Neural progenitor cell (in vitro differentiated cells): ENCODE data around the gene TCF7L1. TPM values are rescaled to one million over a fixed set of nuclear protein-coding genes. Genes with fewer than 3 reads are reported as not detected.
A peak's percentile ranks its signal among the peaks of the same experiment; 100 is the strongest.
"Not testable (repeated sequence)": the region's sequence is repeated elsewhere in the genome, so short reads cannot be mapped to it uniquely, and the experiment has no call there.

ENCODE experiments used
- DNase-seq: peaks from one replicate; pipeline ENCODE4 v3.0.0-alpha.2; 2016; ENCODE audit warnings: low spot score
- H2AFZ ChIP-seq: fragments of 200-600 bp; sonication (generic); replicated peaks from 2 replicates; pipeline ENCODE4 v1.6.1; 2016; ENCODE audit warnings: antibody characterized with exemption
- H3F3A ChIP-seq: fragments of 200-600 bp; sonication (generic); 2 replicates; pipeline ENCODE4 v1.6.1; 2016; ENCODE audit warnings: antibody characterized with exemption, low read depth
- H3K27ac ChIP-seq: fragments of 200-600 bp; sonication (generic); 2 replicates; pipeline ENCODE4 v1.5.1; 2016; ENCODE audit warnings: mild to moderate bottlenecking
- H3K27me3 ChIP-seq: fragments of 200-600 bp; sonication (generic); 2 replicates; pipeline ENCODE4 v1.6.1; 2016; ENCODE audit warnings: mild to moderate bottlenecking, moderate library complexity
- H3K36me3 ChIP-seq: fragments of 200-600 bp; sonication (generic); 2 replicates; pipeline ENCODE4 v1.5.1; 2016
- H3K4me1 ChIP-seq: fragments of 200-600 bp; sonication (generic); 2 replicates; pipeline ENCODE4 v1.6.1; 2016; ENCODE audit warnings: mixed run types
- H3K4me2 ChIP-seq: fragments of 200-600 bp; sonication (generic); 2 replicates; pipeline ENCODE4 v1.6.1; 2016
- H3K4me3 ChIP-seq: fragments of 200-600 bp; sonication (generic); 2 replicates; pipeline ENCODE4 v1.5.1; 2016
- H3K79me2 ChIP-seq: fragments of 200-600 bp; sonication (generic); 2 replicates; pipeline ENCODE4 v1.6.1; 2016; ENCODE audit warnings: low read depth
- H3K9ac ChIP-seq: fragments of 200-600 bp; sonication (generic); 2 replicates; pipeline ENCODE4 v1.6.1; 2016
- H3K9me3 ChIP-seq: fragments of 200-600 bp; sonication (generic); 2 replicates; pipeline ENCODE4 v1.5.1; 2016; ENCODE audit warnings: low read depth
- H4K20me1 ChIP-seq: fragments of 200-600 bp; sonication (generic); 2 replicates; pipeline ENCODE4 v1.6.1; 2016; ENCODE audit warnings: low read depth
- H3K27ac Mint-ChIP-seq: 3 replicates; pipeline ENCODE4 v1.8.0; 2021; ENCODE audit warnings: mixed read lengths
- H3K27me3 Mint-ChIP-seq: 2 replicates; pipeline ENCODE4 v1.8.0; 2022; ENCODE audit warnings: low read depth, mild to moderate bottlenecking, inconsistent platforms, moderate library complexity, mixed read lengths; ENCODE audit not compliant: insufficient read depth
- H3K36me3 Mint-ChIP-seq: 3 replicates; pipeline ENCODE4 v1.8.0; 2021; ENCODE audit warnings: mixed read lengths
- H3K4me1 Mint-ChIP-seq: 3 replicates; pipeline ENCODE4 v1.8.0; 2021; ENCODE audit warnings: mixed read lengths
- H3K4me3 Mint-ChIP-seq: 3 replicates; pipeline ENCODE4 v1.8.0; 2021; ENCODE audit warnings: mild to moderate bottlenecking, moderate library complexity, mixed read lengths
- H3K9me3 Mint-ChIP-seq: 3 replicates; pipeline ENCODE4 v1.8.0; 2020; ENCODE audit warnings: mixed read lengths
- EZH2 ChIP-seq: fragments of 200-600 bp; sonication (generic); IDR thresholded peaks from 2 replicates; pipeline ENCODE4 v1.6.1; 2017; ENCODE audit warnings: antibody characterized with exemption, mild to moderate bottlenecking, moderate library complexity
- EZH2phosphoT487 ChIP-seq: fragments of 200-600 bp; sonication (generic); IDR thresholded peaks from 2 replicates; pipeline ENCODE4 v1.6.1; 2017; ENCODE audit warnings: antibody characterized with exemption
- total RNA-seq: library from RNA; depleted of rRNA; stranded (reverse); fragments of >200 nt; gene quantifications from 2 replicates; pipeline ENCODE4 v1.2.3, GENCODE V29; 2015; ENCODE audit warnings: low replicate concordance
- TF ChIP-seq, protein P1 (sequence below): fragments of 200-600 bp; sonication (generic); IDR thresholded peaks from 2 replicates; pipeline ENCODE4 v1.5.1; 2017; ENCODE audit warnings: antibody characterized with exemption, mild to moderate bottlenecking

Gene TCF7L1
- total RNA-seq, 1 donor from 2014 or later, result 1.0 TPM

DNA sequence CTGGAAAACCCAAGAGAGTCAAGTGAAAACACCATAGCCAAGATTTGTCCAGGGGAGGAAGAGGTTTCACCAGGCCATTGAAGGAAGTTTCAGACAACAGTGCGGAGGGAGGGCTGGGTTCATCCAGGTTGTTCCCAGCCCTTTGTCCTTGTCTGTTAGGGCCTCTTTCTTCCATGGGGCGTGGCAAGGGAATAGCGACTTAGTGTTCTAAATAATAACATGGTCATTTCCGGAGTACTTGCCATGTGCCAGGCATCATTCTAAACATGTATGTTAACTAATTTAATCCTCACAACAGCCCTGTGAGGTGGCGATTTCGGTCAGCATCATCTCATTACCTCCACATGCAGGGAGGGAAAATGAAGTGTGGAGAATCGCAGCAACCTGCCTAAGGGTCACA is 77.3 kb downstream of the TCF7L1 start:
- Histone ChIP-seq H3K4me1 (peaks cover 9% of the 10 kb centered on the region), H3K27me3 (peaks cover 33% of the 10 kb centered on the region), H3K9ac (no peak overlapping the region), H3K9me3 (no peaks in the 10 kb centered on the region), H3K4me2 (no peak overlapping the region), H2AFZ (no peak overlapping the region), H3K4me3 (no peak overlapping the region), H3K36me3 (no peaks in the 10 kb centered on the region), H3K27ac (no peak overlapping the region), H4K20me1 (peaks cover 40% of the 10 kb centered on the region), H3K79me2 (no peaks in the 10 kb centered on the region), H3F3A (peaks cover 14% of the 10 kb centered on the region)
- peaks cover 35% of the 10 kb centered on the region for H3K4me1 Mint-ChIP-seq
- no peaks in the 10 kb centered on the region for H3K9me3 Mint-ChIP-seq
- H3K36me3 Mint-ChIP-seq, result peaks cover 3% of the 10 kb centered on the region
- no peak overlapping the region for H3K4me3 Mint-ChIP-seq
- no peak for TF ChIP-seq EZH2phosphoT487
- TF ChIP-seq, protein P1, sequence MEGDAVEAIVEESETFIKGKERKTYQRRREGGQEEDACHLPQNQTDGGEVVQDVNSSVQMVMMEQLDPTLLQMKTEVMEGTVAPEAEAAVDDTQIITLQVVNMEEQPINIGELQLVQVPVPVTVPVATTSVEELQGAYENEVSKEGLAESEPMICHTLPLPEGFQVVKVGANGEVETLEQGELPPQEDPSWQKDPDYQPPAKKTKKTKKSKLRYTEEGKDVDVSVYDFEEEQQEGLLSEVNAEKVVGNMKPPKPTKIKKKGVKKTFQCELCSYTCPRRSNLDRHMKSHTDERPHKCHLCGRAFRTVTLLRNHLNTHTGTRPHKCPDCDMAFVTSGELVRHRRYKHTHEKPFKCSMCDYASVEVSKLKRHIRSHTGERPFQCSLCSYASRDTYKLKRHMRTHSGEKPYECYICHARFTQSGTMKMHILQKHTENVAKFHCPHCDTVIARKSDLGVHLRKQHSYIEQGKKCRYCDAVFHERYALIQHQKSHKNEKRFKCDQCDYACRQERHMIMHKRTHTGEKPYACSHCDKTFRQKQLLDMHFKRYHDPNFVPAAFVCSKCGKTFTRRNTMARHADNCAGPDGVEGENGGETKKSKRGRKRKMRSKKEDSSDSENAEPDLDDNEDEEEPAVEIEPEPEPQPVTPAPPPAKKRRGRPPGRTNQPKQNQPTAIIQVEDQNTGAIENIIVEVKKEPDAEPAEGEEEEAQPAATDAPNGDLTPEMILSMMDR, result no peak
- TF ChIP-seq EZH2, result no peak
- peaks cover 4% of the 10 kb centered on the region for H3K27me3 Mint-ChIP-seq
- no peak overlapping the region for H3K27ac Mint-ChIP-seq
- DNase-seq, result no peak

DNA sequence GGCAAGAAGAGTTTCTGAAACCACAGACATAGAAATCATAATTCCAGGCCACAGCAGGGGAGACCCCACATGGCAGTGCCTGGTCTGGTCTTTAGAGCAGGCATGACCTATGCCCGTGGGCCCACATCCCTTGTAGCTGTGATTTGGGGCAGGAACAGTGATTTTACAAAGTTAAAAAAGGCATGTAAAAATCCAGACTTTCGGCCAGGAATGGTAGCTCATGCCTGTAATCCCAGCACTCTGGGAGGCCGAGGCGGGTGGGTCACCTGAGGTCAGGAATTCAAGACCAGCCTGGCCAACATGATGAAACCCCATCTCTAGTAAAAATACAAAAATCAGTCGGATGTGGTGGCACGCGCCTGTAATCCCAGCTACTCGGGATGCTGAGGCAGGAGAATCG is 78.4 kb downstream of the TCF7L1 start:
- H3K4me2 ChIP-seq, H3K9ac ChIP-seq, H2AFZ ChIP-seq, H3K4me3 Mint-ChIP-seq, H3K79me2 ChIP-seq, H3K36me3 Mint-ChIP-seq, H3K27ac ChIP-seq, DNase-seq, H3K36me3 ChIP-seq, H3K9me3 ChIP-seq, H3K4me3 ChIP-seq, H3K9me3 Mint-ChIP-seq, H3K27me3 Mint-ChIP-seq, H3K27ac Mint-ChIP-seq: not testable (repeated sequence)
- Histone ChIP-seq H3K27me3 (peaks cover 37% of the 10 kb centered on the region), H4K20me1 (peaks cover 50% of the 10 kb centered on the region), H3K4me1 (peaks cover 19% of the 10 kb centered on the region), H3F3A (peaks cover 24% of the 10 kb centered on the region)
- H3K4me1 Mint-ChIP-seq, result peaks cover 46% of the 10 kb centered on the region

DNA sequence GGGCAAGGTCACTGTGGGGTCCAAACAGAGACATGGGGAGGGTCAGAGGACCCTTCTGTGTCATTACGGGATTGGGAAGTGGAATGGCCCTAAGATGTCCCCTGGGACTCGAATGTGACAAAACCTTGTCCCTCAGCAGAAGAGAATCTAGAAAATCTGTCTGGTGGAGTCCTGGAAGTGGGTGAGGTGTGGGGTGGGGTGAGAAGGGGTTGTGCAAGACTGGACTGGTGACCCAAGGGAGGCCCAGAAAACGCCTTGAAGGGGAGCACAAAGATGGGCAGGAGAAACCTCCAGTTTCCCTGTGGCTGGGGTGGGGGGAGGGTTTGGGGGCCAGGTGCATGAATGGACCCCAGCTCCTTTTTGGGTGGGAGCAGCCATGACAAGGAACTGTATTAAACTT is 79.6 kb downstream of the TCF7L1 start:
- Mint-ChIP-seq H3K4me1 (peaks cover 53% of the 10 kb centered on the region), H3K27ac (peak overlapping the region; percentile 7), H3K27me3 (peaks cover 4% of the 10 kb centered on the region), H3K36me3 (peaks cover 3% of the 10 kb centered on the region), H3K4me3 (no peak overlapping the region), H3K9me3 (no peaks in the 10 kb centered on the region)
- Histone ChIP-seq H3K79me2 (no peaks in the 10 kb centered on the region), H3K4me2 (no peak overlapping the region), H4K20me1 (peaks cover 59% of the 10 kb centered on the region), H3K36me3 (no peaks in the 10 kb centered on the region), H3K9me3 (no peaks in the 10 kb centered on the region), H3F3A (peaks cover 25% of the 10 kb centered on the region), H3K27me3 (peaks cover 49% of the 10 kb centered on the region), H3K4me1 (peaks cover 20% of the 10 kb centered on the region), H3K27ac (no peak overlapping the region), H3K9ac (no peak overlapping the region), H3K4me3 (no peak overlapping the region), H2AFZ (no peak overlapping the region)
- no peak for DNase-seq
- TF ChIP-seq EZH2 (no peak), EZH2phosphoT487 (no peak)
- TF ChIP-seq, protein P1, result no peak

DNA sequence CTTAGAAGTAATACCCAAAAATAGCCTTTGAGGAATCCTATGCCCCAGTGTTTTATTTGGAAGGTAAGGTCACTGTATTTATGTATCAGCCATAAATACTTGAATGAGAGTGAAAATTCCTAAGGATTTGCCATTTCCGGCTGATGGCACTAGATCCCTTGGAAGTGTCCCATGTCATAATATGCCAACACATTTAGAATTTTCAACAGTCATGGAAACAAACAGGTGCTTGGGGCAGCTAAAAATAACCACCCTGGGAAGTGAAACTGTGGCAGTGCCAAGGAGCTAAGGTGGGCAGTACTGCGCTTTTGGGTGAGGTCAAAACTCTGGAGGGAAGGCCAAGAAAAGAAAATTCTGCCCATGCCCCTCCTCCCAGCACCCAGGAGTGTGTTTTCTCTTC is 80.2 kb downstream of the TCF7L1 start:
- H3K27ac ChIP-seq, result no peak overlapping the region
- H2AFZ ChIP-seq, result no peak overlapping the region
- H3K27ac Mint-ChIP-seq, result no peak overlapping the region
- H3K79me2 ChIP-seq, result no peaks in the 10 kb centered on the region
- peaks cover 25% of the 10 kb centered on the region for H3F3A ChIP-seq
- H3K4me1 ChIP-seq, result peaks cover 20% of the 10 kb centered on the region
- H3K9me3 ChIP-seq, result no peaks in the 10 kb centered on the region
- no peak overlapping the region for H3K4me2 ChIP-seq
- no peak overlapping the region for H3K4me3 Mint-ChIP-seq
- no peak overlapping the region for H3K9ac ChIP-seq
- H3K27me3 ChIP-seq, result peaks cover 49% of the 10 kb centered on the region
- peaks cover 53% of the 10 kb centered on the region for H3K4me1 Mint-ChIP-seq
- H3K27me3 Mint-ChIP-seq, result peaks cover 4% of the 10 kb centered on the region
- no peaks in the 10 kb centered on the region for H3K9me3 Mint-ChIP-seq
- H3K36me3 Mint-ChIP-seq, result peaks cover 3% of the 10 kb centered on the region
- no peak overlapping the region for H3K4me3 ChIP-seq
- no peak for DNase-seq
- no peaks in the 10 kb centered on the region for H3K36me3 ChIP-seq
- TF ChIP-seq EZH2 (no peak), EZH2phosphoT487 (no peak)
- TF ChIP-seq, protein P1, result no peak
- peaks cover 59% of the 10 kb centered on the region for H4K20me1 ChIP-seq
